IPS-NIHi7 (cell line): ENCODE measurements around the gene EEPD1.
"Not testable (repeated sequence)": the region's sequence is repeated elsewhere in the genome, so short reads cannot be mapped to it uniquely, and the experiment has no call there.

Experiments
- DNase-seq: peaks from one replicate; pipeline ENCODE4 v3.0.0; 2012; ENCODE audit warnings: mixed read lengths; ENCODE audit errors: extremely low spot score

Gene EEPD1

GRCh38 chr7:36316319-36316718 lies 163.3 kb downstream of the EEPD1 start:
- DNase-seq = no peak

DNA sequence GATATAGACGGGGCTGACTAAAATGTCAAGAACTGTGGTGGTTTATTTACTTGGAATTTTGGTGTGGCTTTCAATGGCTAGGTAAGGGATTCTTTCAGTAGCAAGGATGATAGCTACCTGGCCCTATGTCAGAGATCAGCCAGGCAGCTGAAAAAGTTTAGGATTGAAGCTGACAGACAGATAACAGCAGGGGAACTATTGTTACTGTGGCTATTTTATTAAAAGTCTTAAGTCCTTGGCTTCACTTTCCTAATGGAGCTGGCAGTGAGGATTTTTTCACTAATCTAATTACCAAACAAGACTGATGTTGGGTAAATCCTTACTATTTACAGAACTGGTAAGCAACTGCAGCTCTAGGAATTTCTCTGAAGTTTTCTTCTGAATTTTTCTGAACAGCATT lies 164.2 kb downstream of the EEPD1 start:
- no peak for DNase-seq

DNA sequence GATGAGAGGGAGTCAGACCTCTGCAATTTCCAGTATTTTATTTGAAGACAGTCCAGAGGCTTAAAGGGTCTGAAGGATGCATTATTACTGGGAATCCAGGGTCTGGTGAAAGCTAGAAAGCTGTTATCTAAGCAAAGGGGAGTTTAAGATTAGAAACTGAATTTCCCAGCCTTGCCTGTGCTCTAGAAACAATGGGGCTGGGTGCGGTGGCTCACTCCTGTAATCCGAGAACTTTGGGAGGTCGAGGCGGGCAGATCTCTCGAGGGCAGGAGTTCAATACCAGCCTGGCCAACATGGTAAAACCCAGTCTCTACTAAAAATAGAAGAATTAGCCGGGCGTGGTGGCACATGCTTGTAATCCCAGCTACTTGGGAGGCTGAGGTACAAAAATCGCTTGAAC lies 165.1 kb downstream of the EEPD1 start:
- DNase-seq = no peak

DNA sequence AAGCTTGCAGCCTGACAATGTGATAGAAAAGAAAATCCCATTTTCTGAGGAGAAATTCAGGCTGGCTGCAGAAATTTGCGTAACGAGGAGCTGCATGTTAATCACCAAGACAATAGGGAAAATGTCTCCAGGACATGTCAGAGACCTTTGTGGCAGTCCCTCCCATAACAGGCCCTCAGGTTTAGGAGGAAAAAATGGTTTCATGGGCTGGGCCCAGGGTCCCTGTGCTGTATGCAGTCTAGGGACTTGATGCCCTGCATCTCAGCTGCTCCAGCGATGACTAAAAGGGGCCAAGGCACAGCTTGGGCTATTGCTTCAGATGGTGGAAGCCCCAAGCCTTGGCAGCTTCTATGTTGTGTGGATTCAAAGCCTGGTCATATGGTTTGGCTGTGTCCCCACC lies 168.2 kb downstream of the EEPD1 start:
- DNase-seq = not testable (repeated sequence)

GRCh38 chr7:36336390-36336789 lies 183.3 kb downstream of the EEPD1 start:
- no peak for DNase-seq

DNA sequence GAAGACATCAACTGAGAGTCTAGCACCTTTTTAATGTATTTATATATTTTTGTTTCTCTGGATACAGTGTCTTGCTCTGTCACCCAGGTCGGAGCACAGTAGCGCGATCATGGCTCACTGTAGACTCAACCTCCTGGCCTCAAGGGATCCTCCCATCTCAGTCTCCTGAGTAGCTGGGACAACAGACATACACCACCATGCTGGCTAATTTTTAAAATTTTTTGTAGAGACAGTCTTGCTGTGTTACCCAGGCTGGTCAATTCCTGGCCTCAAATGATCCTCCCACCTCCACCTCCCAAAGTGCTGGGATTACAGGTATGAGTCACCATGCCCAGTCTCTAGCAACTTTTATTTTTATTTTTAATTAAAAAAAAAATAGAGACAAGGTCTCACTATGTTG lies 185.2 kb downstream of the EEPD1 start:
- DNase-seq = no peak

GRCh38 chr7:36343548-36343947 lies 190.5 kb downstream of the EEPD1 start:
- DNase-seq = no peak

DNA sequence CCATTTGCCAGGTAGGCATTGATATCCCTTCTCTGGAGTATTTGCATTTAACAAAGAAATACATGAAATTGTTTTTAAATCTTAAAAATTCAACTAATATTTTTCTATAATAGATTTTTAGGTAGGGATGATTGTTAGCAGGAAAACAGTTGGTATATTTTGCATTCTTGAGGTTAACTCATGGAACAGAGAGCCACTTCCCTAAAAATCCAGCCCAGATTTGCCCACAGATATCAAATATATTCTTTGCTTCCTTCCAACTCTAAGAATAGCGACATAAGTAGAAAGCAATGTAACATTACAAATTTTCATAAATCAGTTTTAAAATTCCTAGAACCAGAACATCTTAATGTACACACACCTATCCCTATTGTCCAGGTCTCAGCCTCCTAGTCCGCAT lies 191.6 kb downstream of the EEPD1 start:
- no peak for DNase-seq

GRCh38 chr7:36346260-36346831 lies 193.3 kb downstream of the EEPD1 start:
- DNase-seq = no peak

- no peak for DNase-seq
These were observed 195.2 kb downstream of the EEPD1 start for GRCh38 chr7:36348256-36348655.

DNA sequence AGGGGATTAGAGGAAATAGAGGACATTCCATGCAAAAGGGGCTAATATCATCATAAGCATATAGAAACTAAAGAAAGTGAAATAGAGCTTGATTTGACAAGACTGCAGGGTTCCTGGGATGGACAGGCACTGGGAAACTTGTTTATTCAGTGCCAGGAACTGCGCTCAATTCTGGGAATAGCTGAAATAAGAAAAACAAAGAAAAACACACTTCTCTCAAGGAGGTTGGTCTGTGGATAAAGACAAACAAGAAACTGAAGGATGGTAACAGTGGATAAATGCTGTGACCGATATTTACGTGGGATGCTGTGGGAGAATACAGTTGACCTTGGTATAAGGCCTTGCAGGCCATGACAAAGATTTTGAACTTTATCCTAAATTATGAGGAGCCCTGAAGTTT lies 195.7 kb downstream of the EEPD1 start:
- no peak for DNase-seq

DNA sequence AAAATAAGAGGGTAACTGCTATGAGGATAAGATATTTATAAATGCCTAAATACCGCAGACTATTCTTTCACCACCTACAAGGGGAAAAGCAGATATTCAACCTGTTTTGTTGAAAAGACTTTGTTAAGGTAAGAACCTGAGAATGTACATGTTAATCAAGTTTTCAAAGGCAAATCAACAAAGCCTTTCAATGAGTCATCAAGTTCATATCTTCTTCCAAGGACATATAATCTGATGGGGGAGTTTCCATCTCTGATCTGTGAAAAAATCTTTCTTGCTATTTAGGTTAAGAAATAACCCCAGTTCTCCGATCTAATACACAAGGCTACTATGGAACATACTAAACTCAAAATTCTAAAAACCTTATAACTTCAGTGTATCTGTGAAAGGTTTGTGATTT lies 196.6 kb downstream of the EEPD1 start:
- no peak for DNase-seq
